Panc1 (cell line): ENCODE data around the gene EGFL7.
"Not testable (repeated sequence)": the region's sequence is repeated elsewhere in the genome, so short reads cannot be mapped to it uniquely, and the experiment has no call there.

Experiments
- CTCF ChIP-seq: fragments of 450-650 bp; IDR thresholded peaks from 2 replicates; pipeline ENCODE4 v1.5.1; 2017; ENCODE audit warnings: mild to moderate bottlenecking
- POLR2AphosphoS5 ChIP-seq: IDR thresholded peaks from 2 replicates; pipeline ENCODE4 v1.6.1; 2012; ENCODE audit warnings: mild to moderate bottlenecking, low read depth, low read length, moderate library complexity
- REST ChIP-seq, 2 experiments: IDR thresholded peaks; 2 replicates each; pipeline ENCODE4 v1.6.1; 2011 to 2012; ENCODE audit warnings: low read depth in 2 of 2, control low read depth in 1 of 2, low read length in 1 of 2, mild to moderate bottlenecking in 1 of 2, moderate library complexity in 1 of 2; ENCODE audit not compliant: insufficient read depth in 1 of 2
- SIN3A ChIP-seq: IDR thresholded peaks from 2 replicates; pipeline ENCODE4 v1.6.1; 2012; ENCODE audit warnings: low read depth, mild to moderate bottlenecking, low read length, moderate library complexity, borderline replicate concordance; ENCODE audit not compliant: insufficient read depth
- TCF7L2 ChIP-seq: IDR thresholded peaks from 2 replicates; pipeline ENCODE4 v1.6.1; 2011; ENCODE audit warnings: mild to moderate bottlenecking, low read depth, low read length, inconsistent platforms

- not testable (repeated sequence) for TF ChIP-seq CTCF; SIN3A; POLR2AphosphoS5; REST (IDR thresholded peaks at IDR 0.05; ENCODE audit: insufficient read depth in 1 of 2, low read depth in 2 of 2, low read length in 1 of 2); TCF7L2
These were observed 30.6 kb upstream of the EGFL7 start for GRCh38 chr9:136632072-136632471.
